PC-3 (cell line): ENCODE data around the gene TECTA. TPM values are rescaled to one million over a fixed set of nuclear protein-coding genes. Genes with fewer than 3 reads are reported as not detected.

ENCODE experiments used
- ATAC-seq: fragments of 200-7000 bp; cut with Tn5 transposase; 2 replicates; pipeline ENCODE4 v1.9.1; 2020; ENCODE audit warnings: mild to moderate bottlenecking, moderate library complexity
- BruUV-seq: library from RNA; stranded (reverse); fragments of 400-500 nt; replicated peaks from 2 replicates; lab custom pipeline; 2021; lab: Mats Ljungman, UMichigan
- CTCF ChIA-PET: fragments of 300-600 bp; sonication (Branson Sonifier 250); formaldehyde crosslinking; loops from one replicate; lab custom pipeline; 2022; ENCODE audit warnings: antibody characterized with exemption; lab: Charles Lee
- POLR2A ChIA-PET: fragments of 300-600 bp; sonication (Branson Sonifier 250); formaldehyde crosslinking; loops from one replicate; lab custom pipeline; 2022; ENCODE audit warnings: antibody characterized with exemption; ENCODE audit not compliant: unreplicated experiment; lab: Charles Lee
- DNase-seq: peaks from one replicate; pipeline ENCODE4 v3.0.0-alpha.2; 2015
- H2AFZ ChIP-seq: fragments of 300-600 bp; sonication (generic); 2 replicates; pipeline ENCODE4 v1.6.0; 2016; ENCODE audit warnings: antibody characterized with exemption, low read length
- H3F3A ChIP-seq: fragments of 300-600 bp; sonication (generic); one replicate; pipeline ENCODE4 v1.6.0; 2017; ENCODE audit warnings: antibody characterized with exemption, low read length, control low read depth, mild to moderate bottlenecking; ENCODE audit not compliant: unreplicated experiment
- H3K27ac ChIP-seq: fragments of 300-600 bp; sonication (generic); 2 replicates; pipeline ENCODE4 v1.5.1; 2016; ENCODE audit warnings: mild to moderate bottlenecking, low read length
- H3K27me3 ChIP-seq: fragments of 300-600 bp; sonication (generic); 2 replicates; pipeline ENCODE4 v1.6.1; 2016; ENCODE audit warnings: low read length, mixed read lengths
- H3K36me3 ChIP-seq: fragments of 300-600 bp; sonication (generic); 2 replicates; pipeline ENCODE4 v1.6.1; 2016; ENCODE audit warnings: low read depth, mixed run types, low read length, mixed read lengths
- H3K4me1 ChIP-seq: fragments of 300-600 bp; sonication (generic); 2 replicates; pipeline ENCODE4 v1.5.1; 2016; ENCODE audit warnings: low read length; ENCODE audit not compliant: insufficient read depth
- H3K4me2 ChIP-seq: fragments of 300-600 bp; sonication (generic); 2 replicates; pipeline ENCODE4 v1.6.0; 2016; ENCODE audit warnings: low read length
- H3K4me3 ChIP-seq: fragments of 300-600 bp; sonication (generic); 2 replicates; pipeline ENCODE4 v1.5.1; 2016; ENCODE audit warnings: mild to moderate bottlenecking, low read length, mixed read lengths
- H3K79me2 ChIP-seq: fragments of 300-600 bp; sonication (generic); 2 replicates; pipeline ENCODE4 v1.6.1; 2017; ENCODE audit warnings: low read length, mixed read lengths
- H3K9ac ChIP-seq: fragments of 300-600 bp; sonication (generic); 2 replicates; pipeline ENCODE4 v1.6.0; 2016; ENCODE audit warnings: mild to moderate bottlenecking, low read length
- H3K9me2 ChIP-seq: fragments of 300-600 bp; sonication (generic); replicated peaks from 2 replicates; pipeline ENCODE4 v1.6.1; 2016; ENCODE audit warnings: mixed run types, low read length, mixed read lengths
- H3K9me3 ChIP-seq: fragments of 300-600 bp; sonication (generic); 2 replicates; pipeline ENCODE4 v1.6.1; 2016; ENCODE audit warnings: low read length, mixed read lengths
- H4K20me1 ChIP-seq: fragments of 300-600 bp; sonication (generic); 2 replicates; pipeline ENCODE4 v1.6.1; 2016; ENCODE audit warnings: low read length, mixed read lengths
- CTCF ChIP-seq: fragments of 300-600 bp; sonication (generic); conservative IDR thresholded peaks from 2 replicates; pipeline ENCODE4 v1.5.1; 2017; ENCODE audit warnings: antibody characterized with exemption, low read depth, mild to moderate bottlenecking, low read length
- EZH2 ChIP-seq: fragments of 300-600 bp; sonication (generic); IDR thresholded peaks from one replicate; pipeline ENCODE4 v1.6.1; 2017; ENCODE audit warnings: antibody characterized with exemption, mild to moderate bottlenecking, low read length; ENCODE audit not compliant: unreplicated experiment
- EZH2phosphoT487 ChIP-seq: fragments of 300-600 bp; sonication (generic); IDR thresholded peaks from 2 replicates; pipeline ENCODE4 v1.6.1; 2018; ENCODE audit warnings: mild to moderate bottlenecking, antibody characterized with exemption, low read length, borderline replicate concordance
- intact Hi-C: fragments of 100-400 bp; cut with micrococcal nuclease; formaldehyde crosslinking; loops from 2 replicates; pipeline ENCODE4 v1.9.0; 2023
- total RNA-seq: library from RNA; depleted of rRNA; stranded (reverse); fragments of >200 nt; gene quantifications from 2 replicates; pipeline ENCODE4 v1.2.3, GENCODE V29; 2014

Gene TECTA
- total RNA-seq, 1 experiment from 2014 or later, result 0.11 TPM

GRCh38 chr11:121207485-121208115 is 106.6 kb downstream of the TECTA start:
- Histone ChIP-seq H3K4me3 (no peak overlapping the region), H3K79me2 (no peaks in the 10 kb centered on the region), H2AFZ (no peak overlapping the region), H3K27me3 (peaks cover 17% of the 10 kb centered on the region; the same call in 1 of the 2 replicates), H3F3A (no peaks in the 10 kb centered on the region), H3K9me3 (no peaks in the 10 kb centered on the region), H3K4me2 (no peak overlapping the region), H3K36me3 (no peaks in the 10 kb centered on the region), H3K9me2 (no peaks in the 10 kb centered on the region), H3K9ac (no peak overlapping the region), H4K20me1 (no peaks in the 10 kb centered on the region), H3K27ac (no peak overlapping the region), H3K4me1 (peaks cover 16% of the 10 kb centered on the region)
- POLR2A ChIA-PET, result interaction anchor here (0.6 kb wide), 1 partner anchor 374 kb away, joined by 3 read pairs; no protein-coding TSS in a partner anchor
- TF ChIP-seq EZH2phosphoT487, result no peak
- no peak for TF ChIP-seq CTCF
- TF ChIP-seq EZH2, result no peak
- BruUV-seq, result no TSS peak
- intact Hi-C loops, result no loop called here
- ATAC-seq (no peak), DNase-seq (no peak)
- CTCF ChIA-PET, result interaction anchor here (0.6 kb wide), 1 partner anchor 1298 kb away, joined by 3 read pairs; no protein-coding TSS in a partner anchor

- Histone ChIP-seq H3K9me3 (no peaks in the 10 kb centered on the region), H3K9me2 (no peaks in the 10 kb centered on the region), H3F3A (no peaks in the 10 kb centered on the region), H3K4me1 (peaks cover 16% of the 10 kb centered on the region), H3K36me3 (no peaks in the 10 kb centered on the region), H4K20me1 (no peaks in the 10 kb centered on the region), H3K79me2 (no peaks in the 10 kb centered on the region), H3K4me3 (no peak overlapping the region), H3K27ac (no peak overlapping the region), H3K27me3 (0 out of 2 replicates have a peak, but pooled peaks cover 9% of the 10 kb centered on the region), H3K9ac (no peak overlapping the region), H3K4me2 (no peak overlapping the region), H2AFZ (no peak overlapping the region)
- intact Hi-C loops, result no loop called here
- TF ChIP-seq CTCF (no peak), EZH2phosphoT487 (no peak), EZH2 (no peak)
- ChIA-PET POLR2A (no interaction called here), CTCF (no interaction called here)
- DNase-seq, result no peak
- no TSS peak for BruUV-seq
- no peak for ATAC-seq
These were observed 109.5 kb downstream of the TECTA start for GRCh38 chr11:121210445-121211080.

- intact Hi-C loops, result no loop called here
- no peaks in the 10 kb centered on the region for H3K9me2 ChIP-seq
- no peaks in the 10 kb centered on the region for H3K9me3 ChIP-seq
- TF ChIP-seq CTCF (no peak), EZH2phosphoT487 (no peak), EZH2 (no peak)
- no peaks in the 10 kb centered on the region for H4K20me1 ChIP-seq
- CTCF ChIA-PET, result no interaction called here
- no peaks in the 10 kb centered on the region for H3F3A ChIP-seq
- no peak overlapping the region for H2AFZ ChIP-seq
- H3K9ac ChIP-seq, result no peak overlapping the region
- BruUV-seq, result no TSS peak
- no peak for DNase-seq
- no peaks in the 10 kb centered on the region for H3K36me3 ChIP-seq
- POLR2A ChIA-PET, result no interaction called here
- H3K27ac ChIP-seq, result no peak overlapping the region
- peaks cover 10% of the 10 kb centered on the region for H3K4me1 ChIP-seq
- no peak overlapping the region for H3K4me3 ChIP-seq
- no peak for ATAC-seq
- no peaks in the 10 kb centered on the region for H3K27me3 ChIP-seq
- no peak overlapping the region for H3K4me2 ChIP-seq
- H3K79me2 ChIP-seq, result no peaks in the 10 kb centered on the region
These were observed 110.6 kb downstream of the TECTA start for GRCh38 chr11:121211626-121212025.
